Mucosa of descending colon (tissue), 3 donors: ENCODE results near the gene PON2. TPM values are rescaled to one million over a fixed set of nuclear protein-coding genes. Genes with fewer than 3 reads are reported as not detected.
A peak's percentile ranks its signal among the peaks of the same experiment; 100 is the strongest.

Experiments
- ATAC-seq: fragments of 200-7000 bp; cut with Tn5 transposase; one replicate; pipeline ENCODE4 v1.9.1; 2020; ENCODE audit warnings: mild to moderate bottlenecking, moderate library complexity
- DNase-seq, 3 donors: peaks; one replicate each; pipeline ENCODE4 v3.0.0-alpha.2; 2020
- H3K36me3 ChIP-seq: fragments of 200-600 bp; one replicate; pipeline ENCODE4 v1.8.0; 2021; ENCODE audit warnings: low read depth, mild to moderate bottlenecking
- H3K4me1 ChIP-seq: fragments of 200-600 bp; one replicate; pipeline ENCODE4 v1.8.0; 2021; ENCODE audit warnings: low read depth, mild to moderate bottlenecking
- H3K4me3 ChIP-seq: fragments of 200-600 bp; one replicate; pipeline ENCODE4 v1.8.0; 2021; ENCODE audit warnings: mild to moderate bottlenecking
- H3K9me3 ChIP-seq: fragments of 200-600 bp; one replicate; pipeline ENCODE4 v1.8.0; 2021; ENCODE audit warnings: mild to moderate bottlenecking
- intact Hi-C, 2 donors: fragments of 100-400 bp; cut with DNase I in 1 of 2; cut with micrococcal nuclease in 1 of 2; formaldehyde crosslinking; loops; one replicate each; pipeline versions ENCODE4 v1.11.0 to v1.11.1; 2022; cut with DNase I, micrococcal nuclease
- total RNA-seq, 3 donors: library from RNA; stranded (reverse); fragmentation: NEBNext Ultra II Directional in 2 of 3; extraction: Animal tissue kit (Norgen Biotek cat#: 25700) in 2 of 3; gene quantifications; one replicate each; pipeline versions ENCODE4 v1.2.1 to v1.2.4, GENCODE V29; 2021 to 2023
- TF ChIP-seq, protein P1 (sequence below): fragments of 200-600 bp; IDR thresholded peaks from one replicate; pipeline ENCODE4 v1.8.0; 2022; ENCODE audit warnings: antibody characterized with exemption, mild to moderate bottlenecking
- donor health status: DM: no; HTN: no; CAD: no; lungs with moderate emphysema.
- donor health status: DM: no; HTN: no; CAD: no.
- donor health status: DM: no; HTN: yes; CAD: no.

Gene PON2
- total RNA-seq, 3 donors from 2014 or later = 95.9 to 140 (median 129) TPM

DNA sequence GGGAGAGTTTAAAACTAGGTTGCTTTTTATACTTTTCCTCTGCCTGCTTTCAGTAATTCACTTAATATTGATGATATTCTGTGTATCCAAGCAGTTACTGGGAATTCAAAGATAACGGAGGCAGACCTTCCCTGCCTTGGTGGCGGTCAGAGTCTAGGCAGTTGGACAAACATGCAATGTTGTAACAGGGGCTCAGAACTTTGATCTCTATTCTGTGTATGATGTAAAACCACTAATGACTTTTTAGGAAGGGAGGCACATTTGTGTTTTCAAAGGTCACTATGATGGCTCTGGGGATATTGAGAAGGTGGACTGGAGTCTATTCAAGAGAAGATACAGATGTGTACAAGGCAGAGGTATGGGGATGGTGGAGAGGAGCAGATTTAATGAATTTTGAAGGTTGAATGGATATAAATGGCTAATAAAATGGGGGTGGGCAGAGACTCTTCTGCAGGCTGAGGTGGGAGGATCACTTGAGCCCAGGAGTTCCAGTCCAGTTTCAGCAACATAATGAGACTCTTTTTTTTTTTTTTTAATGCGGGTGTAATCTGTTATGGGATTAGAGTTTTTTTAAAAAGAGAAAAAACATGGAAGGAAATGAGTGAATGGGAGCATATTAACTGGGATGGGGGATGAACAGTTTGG, 5.7 kb upstream of the PON2 start:
- ATAC-seq = peak; percentile 27
- no peaks in the 10 kb centered on the region for H3K9me3 ChIP-seq
- intact Hi-C loops = no loop called here
- H3K36me3 ChIP-seq = no peaks in the 10 kb centered on the region
- H3K4me1 ChIP-seq = peaks cover 8% of the 10 kb centered on the region
- no peak overlapping the region for H3K4me3 ChIP-seq
- DNase-seq = no peak
- TF ChIP-seq, protein P1, sequence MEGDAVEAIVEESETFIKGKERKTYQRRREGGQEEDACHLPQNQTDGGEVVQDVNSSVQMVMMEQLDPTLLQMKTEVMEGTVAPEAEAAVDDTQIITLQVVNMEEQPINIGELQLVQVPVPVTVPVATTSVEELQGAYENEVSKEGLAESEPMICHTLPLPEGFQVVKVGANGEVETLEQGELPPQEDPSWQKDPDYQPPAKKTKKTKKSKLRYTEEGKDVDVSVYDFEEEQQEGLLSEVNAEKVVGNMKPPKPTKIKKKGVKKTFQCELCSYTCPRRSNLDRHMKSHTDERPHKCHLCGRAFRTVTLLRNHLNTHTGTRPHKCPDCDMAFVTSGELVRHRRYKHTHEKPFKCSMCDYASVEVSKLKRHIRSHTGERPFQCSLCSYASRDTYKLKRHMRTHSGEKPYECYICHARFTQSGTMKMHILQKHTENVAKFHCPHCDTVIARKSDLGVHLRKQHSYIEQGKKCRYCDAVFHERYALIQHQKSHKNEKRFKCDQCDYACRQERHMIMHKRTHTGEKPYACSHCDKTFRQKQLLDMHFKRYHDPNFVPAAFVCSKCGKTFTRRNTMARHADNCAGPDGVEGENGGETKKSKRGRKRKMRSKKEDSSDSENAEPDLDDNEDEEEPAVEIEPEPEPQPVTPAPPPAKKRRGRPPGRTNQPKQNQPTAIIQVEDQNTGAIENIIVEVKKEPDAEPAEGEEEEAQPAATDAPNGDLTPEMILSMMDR = no peak

DNA sequence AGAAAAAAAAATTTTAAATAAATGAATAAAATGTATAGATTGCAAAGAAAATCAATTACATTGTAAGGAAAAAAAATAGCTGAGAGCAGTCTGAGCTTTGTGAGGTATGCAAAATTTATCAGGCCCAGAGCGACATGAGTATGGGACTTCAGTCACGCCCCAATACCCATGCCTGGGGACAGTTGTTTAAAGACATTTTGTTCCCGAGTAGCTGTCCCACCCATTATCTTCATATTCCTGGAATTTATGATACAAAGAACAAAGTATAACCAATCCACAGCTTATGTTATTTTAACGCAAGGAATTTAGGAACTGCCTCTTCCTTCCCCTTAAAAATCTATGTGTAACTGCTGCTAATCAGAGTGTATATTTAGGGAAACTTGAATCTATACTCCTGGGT, 1.6 kb upstream of the PON2 start:
- no peaks in the 10 kb centered on the region for H3K36me3 ChIP-seq
- no peak for DNase-seq
- TF ChIP-seq, protein P1 = no peak
- H3K4me3 ChIP-seq = no peak overlapping the region
- peaks cover 16% of the 10 kb centered on the region for H3K4me1 ChIP-seq
- intact Hi-C loops = no loop called here
- no peaks in the 10 kb centered on the region for H3K9me3 ChIP-seq
- ATAC-seq = no peak

DNA sequence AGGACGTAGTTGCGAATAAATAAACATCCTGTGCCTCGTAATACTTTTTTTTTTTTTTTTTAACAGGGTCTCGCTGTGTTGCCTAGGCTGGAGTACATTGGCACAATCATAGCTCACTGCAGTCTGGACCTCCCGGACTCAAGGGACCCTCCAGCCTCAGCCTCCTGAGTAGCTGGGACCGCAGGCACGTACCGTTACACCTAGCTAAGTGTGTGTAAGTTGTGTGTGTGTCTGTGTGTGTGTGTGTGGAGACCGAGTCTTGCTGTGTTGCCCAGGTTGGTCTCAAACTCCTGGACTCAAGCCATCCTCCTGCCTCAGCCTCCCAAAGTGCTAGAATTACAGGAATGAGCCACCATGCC, 573 bp upstream of the PON2 start:
- H3K9me3 ChIP-seq = no peaks in the 10 kb centered on the region
- no peaks in the 10 kb centered on the region for H3K36me3 ChIP-seq
- intact Hi-C loops = no loop called here
- H3K4me1 ChIP-seq = peaks cover 26% of the 10 kb centered on the region
- DNase-seq (peak in 1 of 3 donors; percentile 33), ATAC-seq (peak; percentile 2)
- no peak overlapping the region for H3K4me3 ChIP-seq
- TF ChIP-seq, protein P1 = no peak

DNA sequence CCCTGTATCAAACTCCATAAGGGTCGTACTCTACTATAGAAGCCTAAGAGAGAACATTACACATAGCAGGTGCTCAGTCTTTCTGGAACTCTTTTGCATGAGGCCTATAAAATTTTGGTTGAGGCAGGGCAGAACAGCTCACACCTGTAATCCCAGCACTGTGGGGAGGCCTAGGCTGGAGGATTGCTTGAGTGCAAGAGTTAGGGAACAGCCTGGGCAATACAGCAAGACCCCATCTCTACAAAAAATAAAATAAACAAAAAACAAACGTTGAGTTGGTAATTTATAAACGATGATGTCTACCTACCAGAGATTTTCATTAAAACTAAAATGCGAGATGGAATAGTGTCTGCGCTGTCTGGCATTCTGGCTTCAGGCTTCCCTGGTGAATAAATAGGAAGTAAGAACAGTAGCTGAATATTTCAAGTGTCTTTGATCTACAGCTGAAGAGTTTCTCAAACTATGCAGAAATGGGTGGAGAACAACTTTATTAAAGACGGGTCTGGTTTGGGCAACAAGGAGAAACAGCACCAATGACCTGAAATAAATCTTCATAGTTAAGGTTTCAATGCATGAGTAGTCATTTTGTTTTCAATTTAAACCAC, 774 bp downstream of the PON2 start:
- TF ChIP-seq, protein P1 = no peak
- H3K4me3 ChIP-seq = no peak overlapping the region
- intact Hi-C loops = no loop called here
- no peaks in the 10 kb centered on the region for H3K36me3 ChIP-seq
- DNase-seq (no peak), ATAC-seq (no peak)
- H3K4me1 ChIP-seq = peaks cover 28% of the 10 kb centered on the region
- no peaks in the 10 kb centered on the region for H3K9me3 ChIP-seq

DNA sequence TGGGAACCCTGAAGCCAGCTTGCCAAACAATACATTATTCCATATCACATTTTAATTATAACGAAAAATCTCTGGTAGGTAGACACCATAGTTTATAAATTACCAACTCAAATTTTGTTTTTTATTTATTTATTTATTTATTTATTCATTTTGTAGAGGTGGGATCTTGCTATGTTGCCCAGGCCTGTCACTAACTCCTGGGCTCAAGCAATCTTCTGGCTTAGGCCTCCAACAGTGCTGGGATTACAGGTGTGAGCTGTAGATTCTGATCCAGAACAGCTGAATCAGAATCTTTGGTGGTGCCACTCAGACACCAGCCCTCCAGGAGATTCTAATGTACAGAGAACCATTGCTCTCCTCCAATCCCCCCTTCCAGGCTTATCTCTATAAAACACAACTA, 1.7 kb downstream of the PON2 start:
- Histone ChIP-seq H3K9me3 (no peaks in the 10 kb centered on the region), H3K4me1 (peaks cover 28% of the 10 kb centered on the region), H3K36me3 (no peaks in the 10 kb centered on the region), H3K4me3 (no peak overlapping the region)
- TF ChIP-seq, protein P1 = no peak
- ATAC-seq = no peak
- no peak for DNase-seq
- intact Hi-C loops = no loop called here
